CD14-positive monocyte (primary cell): ENCODE data around the gene KCNQ1OT1. TPM values are rescaled to one million over a fixed set of nuclear protein-coding genes. Genes with fewer than 3 reads are reported as not detected.
A peak's percentile ranks its signal among the peaks of the same experiment; 100 is the strongest.

Source experiments
- DNase-seq, 3 donors: peaks; one replicate each; pipeline ENCODE4 v3.0.0-alpha.2; 2011 to 2022
- H2AFZ ChIP-seq: 2 replicates; pipeline ENCODE4 v1.6.0; 2012; ENCODE audit warnings: mild to moderate bottlenecking, low read depth, low read length, inconsistent platforms; ENCODE audit not compliant: insufficient read depth, poor library complexity, severe bottlenecking
- H3K27ac ChIP-seq, 2 donors: 1 replicate in 1 of 2; 2 replicates in 1 of 2; pipeline ENCODE4 v1.5.1; 2012 to 2013; ENCODE audit warnings: low read length in 2 of 2, control low read depth in 1 of 2, inconsistent platforms in 1 of 2, low read depth in 1 of 2, mild to moderate bottlenecking in 1 of 2
- H3K27me3 ChIP-seq, 2 donors: one replicate each; pipeline versions ENCODE4 v1.6.0 to v1.6.1; 2011 to 2013; ENCODE audit warnings: low read length in 2 of 2; ENCODE audit not compliant: control insufficient read depth in 2 of 2, insufficient read depth in 2 of 2
- H3K36me3 ChIP-seq, 2 donors: replicated peaks in 1 of 2; 1 replicate in 1 of 2; 2 replicates in 1 of 2; pipeline versions ENCODE4 v1.5.1 to v1.6.1; 2012 to 2013; ENCODE audit warnings: low read length in 2 of 2, control low read depth in 1 of 2, inconsistent platforms in 1 of 2, mild to moderate bottlenecking in 1 of 2; ENCODE audit not compliant: insufficient read depth in 2 of 2, control insufficient read depth in 1 of 2
- H3K4me1 ChIP-seq, 2 donors: 1 replicate in 1 of 2; 2 replicates in 1 of 2; pipeline versions ENCODE4 v1.5.1 to v1.6.1; 2012 to 2013; ENCODE audit warnings: low read length in 2 of 2, control low read depth in 1 of 2, inconsistent platforms in 1 of 2, mild to moderate bottlenecking in 1 of 2, moderate library complexity in 1 of 2; ENCODE audit not compliant: insufficient read depth in 2 of 2, control insufficient read depth in 1 of 2
- H3K4me2 ChIP-seq: replicated peaks from 2 replicates; pipeline ENCODE3; 2012; ENCODE audit warnings: low read length, moderate library complexity, mild to moderate bottlenecking; ENCODE audit not compliant: poor library complexity, severe bottlenecking; ENCODE audit errors: extremely low read depth
- H3K4me3 ChIP-seq, 3 experiments: fragments of 200-600 bp in 1 of 3; sonication (generic) in 1 of 3; replicated peaks in 1 of 3; 1 replicate in 2 of 3; 2 replicates in 1 of 3; pipeline ENCODE4 v1.5.1; 2011 to 2013; ENCODE audit warnings: low read length in 3 of 3, mild to moderate bottlenecking in 3 of 3, control low read depth in 2 of 3, low read depth in 2 of 3, inconsistent platforms in 1 of 3, moderate library complexity in 1 of 3
- H3K79me2 ChIP-seq: 2 replicates; pipeline ENCODE4 v1.6.0; 2012; ENCODE audit warnings: mild to moderate bottlenecking, control low read depth, inconsistent platforms, low read length, moderate library complexity; ENCODE audit not compliant: insufficient read depth
- H3K9ac ChIP-seq: 2 replicates; pipeline ENCODE4 v1.6.0; 2017; ENCODE audit warnings: low read length, mild to moderate bottlenecking; ENCODE audit not compliant: insufficient read depth, poor library complexity, severe bottlenecking
- H3K9me3 ChIP-seq, 2 donors: replicated peaks in 1 of 2; 1 replicate in 1 of 2; 2 replicates in 1 of 2; pipeline versions ENCODE4 v1.5.1 to v1.6.1; 2012 to 2013; ENCODE audit warnings: low read length in 2 of 2, control low read depth in 1 of 2; ENCODE audit not compliant: control insufficient read depth in 1 of 2, insufficient read depth in 1 of 2
- H4K20me1 ChIP-seq: 2 replicates; pipeline ENCODE4 v1.6.0; 2012; ENCODE audit warnings: mild to moderate bottlenecking, low read length, control low read depth, moderate library complexity; ENCODE audit not compliant: insufficient read depth
- H3K27ac Mint-ChIP-seq, 7 donors: one replicate each; pipeline ENCODE4 v1.8.0; 2020; ENCODE audit warnings: mild to moderate bottlenecking in 7 of 7, mixed read lengths in 7 of 7, moderate library complexity in 6 of 7, inconsistent platforms in 2 of 7
- H3K27me3 Mint-ChIP-seq, 3 donors: one replicate each; pipeline ENCODE4 v1.8.0; 2021 to 2022; ENCODE audit warnings: low read depth in 3 of 3, mild to moderate bottlenecking in 3 of 3, mixed read lengths in 3 of 3, moderate library complexity in 3 of 3, inconsistent platforms in 1 of 3
- H3K36me3 Mint-ChIP-seq, 2 donors: one replicate each; pipeline ENCODE4 v1.8.0; 2020; ENCODE audit warnings: mixed read lengths in 2 of 2, inconsistent platforms in 1 of 2, mild to moderate bottlenecking in 1 of 2
- H3K4me1 Mint-ChIP-seq: one replicate; pipeline ENCODE4 v1.8.0; 2020; ENCODE audit warnings: mild to moderate bottlenecking, mixed read lengths
- H3K4me3 Mint-ChIP-seq, 2 donors: one replicate each; pipeline ENCODE4 v1.8.0; 2020; ENCODE audit warnings: mild to moderate bottlenecking in 2 of 2, mixed read lengths in 2 of 2, moderate library complexity in 1 of 2
- H3K9me3 Mint-ChIP-seq, 7 donors: one replicate each; pipeline ENCODE4 v1.8.0; 2020 to 2022; ENCODE audit warnings: mixed read lengths in 7 of 7, mild to moderate bottlenecking in 6 of 7, moderate library complexity in 6 of 7, inconsistent platforms in 2 of 7
- WGBS: methylation state at CpG from one replicate; pipeline ENCODE4 v1.1.5; 2013; ENCODE audit warnings: missing lambda C conversion rate; ENCODE audit not compliant: insufficient coverage; 5-methylcytosine and 5-hydroxymethylcytosine counted together
- intact Hi-C, 2 donors: fragments of 100-400 bp; cut with micrococcal nuclease; formaldehyde crosslinking; loops; one replicate each; pipeline versions ENCODE4 v1.15.0 to v1.15.1; 2023
- polyA plus RNA-seq, 3 donors: library from polyadenylated mRNA; depleted of rRNA in 1 of 3; unstranded in 2 of 3; stranded (reverse) in 1 of 3; fragments of 300-500 nt in 2 of 3; fragments of >200 nt in 1 of 3; fragmentation: Illumina TruSeq in 2 of 3; gene quantifications; 1 replicate in 2 of 3; 2 replicates in 1 of 3; pipeline ENCODE4 v1.2.3, GENCODE V29; 2012 to 2021
- TF ChIP-seq, protein P1 (sequence below): fragments of 200-600 bp; IDR thresholded peaks from one replicate; pipeline ENCODE4 v1.8.0; 2022; ENCODE audit warnings: antibody characterized with exemption, mild to moderate bottlenecking

The KCNQ1OT1 gene
- polyA plus RNA-seq, 3 donors: 0.01 to 0.04 (median 0.03) TPM

DNA sequence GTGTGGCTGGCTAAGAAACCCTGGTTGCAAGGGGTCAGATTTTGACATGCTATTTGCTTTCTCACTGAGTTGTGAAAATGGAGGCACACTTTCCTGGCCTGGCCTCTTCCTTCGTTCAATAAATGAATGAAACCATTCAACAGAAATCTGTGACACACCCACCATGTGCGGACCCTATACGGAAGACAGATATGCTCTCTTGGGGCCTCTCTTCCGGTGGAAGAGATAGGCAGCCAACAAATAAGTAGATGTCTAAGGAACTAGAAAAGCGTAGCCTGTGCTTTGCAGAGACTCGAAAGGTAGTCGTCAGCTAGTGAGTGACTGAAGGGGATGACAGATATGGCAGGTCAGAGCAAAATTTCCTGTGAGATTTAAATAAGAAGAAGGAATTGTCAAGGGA is 5.3 kb downstream of the KCNQ1OT1 start:
- Histone ChIP-seq H3K4me2 (no peak overlapping the region), H3K9ac (no peak overlapping the region), H2AFZ (no peak overlapping the region), H3K9me3 (peaks cover 11% of the 10 kb centered on the region in 2 donors), H3K4me1 (peaks cover 14 to 15% of the 10 kb centered on the region in 2 donors), H3K79me2 (peaks cover 6% of the 10 kb centered on the region), H3K4me3 (no peak overlapping the region), H3K36me3 (peaks cover 6 to 37% of the 10 kb centered on the region in 2 donors), H3K27me3 (no peaks in the 10 kb centered on the region), H3K27ac (no peak overlapping the region), H4K20me1 (peaks cover 88% of the 10 kb centered on the region)
- peak overlapping the region in 2 of 7 donors; percentile 28 to 40 for H3K27ac Mint-ChIP-seq
- TF ChIP-seq, protein P1, sequence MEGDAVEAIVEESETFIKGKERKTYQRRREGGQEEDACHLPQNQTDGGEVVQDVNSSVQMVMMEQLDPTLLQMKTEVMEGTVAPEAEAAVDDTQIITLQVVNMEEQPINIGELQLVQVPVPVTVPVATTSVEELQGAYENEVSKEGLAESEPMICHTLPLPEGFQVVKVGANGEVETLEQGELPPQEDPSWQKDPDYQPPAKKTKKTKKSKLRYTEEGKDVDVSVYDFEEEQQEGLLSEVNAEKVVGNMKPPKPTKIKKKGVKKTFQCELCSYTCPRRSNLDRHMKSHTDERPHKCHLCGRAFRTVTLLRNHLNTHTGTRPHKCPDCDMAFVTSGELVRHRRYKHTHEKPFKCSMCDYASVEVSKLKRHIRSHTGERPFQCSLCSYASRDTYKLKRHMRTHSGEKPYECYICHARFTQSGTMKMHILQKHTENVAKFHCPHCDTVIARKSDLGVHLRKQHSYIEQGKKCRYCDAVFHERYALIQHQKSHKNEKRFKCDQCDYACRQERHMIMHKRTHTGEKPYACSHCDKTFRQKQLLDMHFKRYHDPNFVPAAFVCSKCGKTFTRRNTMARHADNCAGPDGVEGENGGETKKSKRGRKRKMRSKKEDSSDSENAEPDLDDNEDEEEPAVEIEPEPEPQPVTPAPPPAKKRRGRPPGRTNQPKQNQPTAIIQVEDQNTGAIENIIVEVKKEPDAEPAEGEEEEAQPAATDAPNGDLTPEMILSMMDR: no peak
- peaks cover 3 to 7% (median 5%) of the 10 kb centered on the region in 3 donors for H3K27me3 Mint-ChIP-seq
- DNase-seq: no peak
- peaks cover 44 to 52% of the 10 kb centered on the region in 2 donors for H3K36me3 Mint-ChIP-seq
- H3K9me3 Mint-ChIP-seq: peaks cover 8 to 12% (median 11%) of the 10 kb centered on the region in 7 donors
- peaks cover 24% of the 10 kb centered on the region for H3K4me1 Mint-ChIP-seq
- WGBS: 87% methylated on average over 4 of the region's 7 CpGs
- intact Hi-C loops: loop anchor here in 1 of 2 donors (10.0 kb wide), 1 partner anchor 190 kb away; the partner anchor contains the start of gene CDKN1C
- H3K4me3 Mint-ChIP-seq: no peak overlapping the region

DNA sequence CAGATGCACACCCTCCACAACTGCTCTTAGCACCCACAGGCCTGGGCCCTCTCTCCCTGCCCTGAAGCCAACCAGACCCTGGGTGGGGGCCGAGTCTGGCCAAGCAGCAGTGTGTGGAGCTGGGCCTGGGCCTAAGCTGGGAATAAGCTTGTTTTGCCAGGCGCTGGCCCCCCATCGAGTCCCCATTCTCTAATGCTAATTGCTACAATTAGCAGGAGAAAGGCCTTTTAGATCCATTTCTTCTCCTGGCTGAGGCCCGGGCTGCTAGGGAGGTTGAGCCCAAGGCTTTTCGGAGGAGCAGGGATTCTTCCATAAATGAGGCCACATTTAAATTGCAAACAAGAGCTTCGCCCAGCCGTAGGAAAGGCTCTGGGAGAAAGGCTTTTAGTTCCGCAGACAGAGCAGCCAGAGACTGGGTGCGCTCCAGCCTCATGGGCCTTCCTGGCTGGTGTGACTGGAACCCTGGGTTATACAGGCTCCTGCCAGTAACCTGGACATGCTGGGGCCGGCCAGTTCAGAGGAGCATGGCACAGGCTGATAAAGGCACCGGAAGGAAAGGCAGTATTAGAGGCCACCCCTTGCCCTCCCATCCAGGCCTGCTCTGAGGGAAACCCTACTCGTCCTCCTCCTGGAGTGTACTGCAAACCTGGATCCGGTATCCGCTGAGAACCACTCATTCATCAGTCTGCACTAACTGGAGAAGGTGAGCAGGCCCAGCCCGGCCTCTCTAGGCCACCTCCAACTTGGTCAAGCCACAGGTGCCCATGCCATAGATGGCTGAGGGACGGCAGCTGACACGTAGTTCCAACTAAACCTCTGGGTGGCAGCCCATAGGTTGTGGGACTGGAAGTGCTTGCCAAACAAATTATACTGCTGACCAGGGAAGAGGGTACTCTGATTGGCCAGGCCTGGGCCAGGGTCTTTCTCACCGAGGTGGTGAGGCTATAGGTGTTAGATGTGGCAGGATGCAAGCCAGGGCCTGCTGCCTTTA is 6.2 kb downstream of the KCNQ1OT1 start:
- Histone ChIP-seq H3K79me2 (no peaks in the 10 kb centered on the region), H3K4me3 (no peak overlapping the region), H3K9ac (no peak overlapping the region), H4K20me1 (peaks cover 92% of the 10 kb centered on the region), H2AFZ (no peak overlapping the region), H3K4me1 (peaks cover 5 to 10% of the 10 kb centered on the region in 2 donors), H3K27ac (no peak overlapping the region), H3K36me3 (peaks cover 6 to 39% of the 10 kb centered on the region in 2 donors), H3K27me3 (no peaks in the 10 kb centered on the region), H3K4me2 (no peak overlapping the region), H3K9me3 (peaks cover 2 to 5% of the 10 kb centered on the region in 2 donors)
- Mint-ChIP-seq H3K27me3 (peaks cover 2 to 3% (median 3%) of the 10 kb centered on the region in 3 donors), H3K27ac (peak overlapping the region in 1 of 7 donors; percentile 32), H3K4me1 (peaks cover 17% of the 10 kb centered on the region), H3K9me3 (peaks cover 2 to 5% (median 4%) of the 10 kb centered on the region in 7 donors), H3K4me3 (no peak overlapping the region), H3K36me3 (peaks cover 38 to 44% of the 10 kb centered on the region in 2 donors)
- TF ChIP-seq, protein P1: no peak
- intact Hi-C loops: loop anchor here in 1 of 2 donors (10.0 kb wide), 1 partner anchor 191 kb away; the partner anchor contains the start of gene CDKN1C
- 87% methylated on average over 14 of the region's 18 CpGs for WGBS
- DNase-seq: no peak
